Stomach (tissue), 4 donors: Measurements from ENCODE around the gene SLC16A2.
"Not testable (repeated sequence)": the region's sequence is repeated elsewhere in the genome, so short reads cannot be mapped to it uniquely, and the experiment has no call there.

Source experiments
- EP300 ChIP-seq: sonication (generic); formaldehyde crosslinking; IDR thresholded peaks from one replicate; pipeline ENCODE4 v1.6.1; 2017; ENCODE audit warnings: antibody characterized with exemption
- TF ChIP-seq, protein P1 (sequence below), 7 experiments: fragments of 450-650 bp in 4 of 7; fragments of 200-600 bp in 3 of 7; sonication (generic) in 3 of 7; IDR thresholded peaks; one replicate each; pipeline ENCODE4 v1.5.1; 2016 to 2019; ENCODE audit warnings: antibody characterized with exemption in 7 of 7, control low read depth in 2 of 7, mild to moderate bottlenecking in 1 of 7

DNA sequence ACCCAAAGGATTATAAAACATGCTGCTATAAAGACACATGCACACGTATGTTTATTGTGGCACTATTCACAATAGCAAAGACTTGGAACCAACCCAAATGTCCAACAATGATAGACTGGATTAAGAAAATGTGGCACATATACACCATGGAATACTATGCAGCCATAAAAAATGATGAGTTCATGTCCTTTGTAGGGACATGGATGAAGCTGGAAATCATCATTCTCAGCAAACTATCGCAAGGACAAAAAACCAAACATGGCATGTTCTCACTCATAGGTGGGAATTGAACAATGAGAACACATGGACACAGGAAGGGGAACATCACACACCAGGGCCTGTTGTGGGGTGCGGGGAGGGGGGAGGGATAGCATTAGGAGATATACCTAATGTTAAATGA lies 32.9 kb downstream of the SLC16A2 start:
- TF ChIP-seq, protein P1, sequence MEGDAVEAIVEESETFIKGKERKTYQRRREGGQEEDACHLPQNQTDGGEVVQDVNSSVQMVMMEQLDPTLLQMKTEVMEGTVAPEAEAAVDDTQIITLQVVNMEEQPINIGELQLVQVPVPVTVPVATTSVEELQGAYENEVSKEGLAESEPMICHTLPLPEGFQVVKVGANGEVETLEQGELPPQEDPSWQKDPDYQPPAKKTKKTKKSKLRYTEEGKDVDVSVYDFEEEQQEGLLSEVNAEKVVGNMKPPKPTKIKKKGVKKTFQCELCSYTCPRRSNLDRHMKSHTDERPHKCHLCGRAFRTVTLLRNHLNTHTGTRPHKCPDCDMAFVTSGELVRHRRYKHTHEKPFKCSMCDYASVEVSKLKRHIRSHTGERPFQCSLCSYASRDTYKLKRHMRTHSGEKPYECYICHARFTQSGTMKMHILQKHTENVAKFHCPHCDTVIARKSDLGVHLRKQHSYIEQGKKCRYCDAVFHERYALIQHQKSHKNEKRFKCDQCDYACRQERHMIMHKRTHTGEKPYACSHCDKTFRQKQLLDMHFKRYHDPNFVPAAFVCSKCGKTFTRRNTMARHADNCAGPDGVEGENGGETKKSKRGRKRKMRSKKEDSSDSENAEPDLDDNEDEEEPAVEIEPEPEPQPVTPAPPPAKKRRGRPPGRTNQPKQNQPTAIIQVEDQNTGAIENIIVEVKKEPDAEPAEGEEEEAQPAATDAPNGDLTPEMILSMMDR (IDR thresholded peaks at IDR 0.05): not testable (repeated sequence)
- not testable (repeated sequence) for TF ChIP-seq EP300
